ENCODE results near the gene IBA57.
"Not testable (repeated sequence)": the region's sequence is repeated elsewhere in the genome, so short reads cannot be mapped to it uniquely, and the experiment has no call there.

Gene IBA57

GRCh38 chr1:228225740-228226139 lies 60.1 kb downstream of the IBA57 start:
- Histone ChIP-seq H3K9me3 (replicated peaks; ENCODE audit: insufficient read depth, low read length) (no peaks in the 10 kb centered on the region), H3K9me2 (replicated peaks; ENCODE audit: insufficient read depth, low read length) (no peaks in the 10 kb centered on the region), H3K27me3 (replicated peaks; ENCODE audit: insufficient read depth, low read length) (no peaks in the 10 kb centered on the region), H3K27ac (ENCODE audit: low read length) (no peak overlapping the region), H3K4me2 (ENCODE audit: low read depth, low read length) (no peak overlapping the region), H2AFZ (ENCODE audit: low read length) (no peak overlapping the region), H3K79me2 (ENCODE audit: low read length) (no peaks in the 10 kb centered on the region), H3K4me3 (ENCODE audit: low read length) (no peak overlapping the region), H3K9ac (ENCODE audit: low read length) (no peak overlapping the region), H3F3A (ENCODE audit: insufficient read depth, low read length) (no peaks in the 10 kb centered on the region), H3K36me3 (replicated peaks; ENCODE audit: insufficient read depth, low read length) (no peaks in the 10 kb centered on the region), H4K20me1 (ENCODE audit: insufficient read depth, low read length) (no peaks in the 10 kb centered on the region), H3K4me1 (ENCODE audit: low read length) (no peaks in the 10 kb centered on the region)
- TF ChIP-seq EZH2phosphoT487 (IDR thresholded peaks at IDR 0.05; ENCODE audit: low read length) (no peak), EZH2 (optimal IDR thresholded peaks at IDR 0.05; ENCODE audit: low read depth, low read length) (no peak), CTCF (IDR thresholded peaks at IDR 0.05; ENCODE audit: low read length) (no peak)
- DNase-seq, result no peak

GRCh38 chr1:228226141-228226874 lies 60.7 kb downstream of the IBA57 start:
- Histone ChIP-seq H3K27me3 (replicated peaks; ENCODE audit: insufficient read depth, low read length) (no peaks in the 10 kb centered on the region), H2AFZ (ENCODE audit: low read length) (no peak overlapping the region), H3F3A (ENCODE audit: insufficient read depth, low read length) (no peaks in the 10 kb centered on the region), H4K20me1 (ENCODE audit: insufficient read depth, low read length) (no peaks in the 10 kb centered on the region), H3K79me2 (ENCODE audit: low read length) (no peaks in the 10 kb centered on the region), H3K9ac (ENCODE audit: low read length) (no peak overlapping the region), H3K4me2 (ENCODE audit: low read depth, low read length) (no peak overlapping the region), H3K9me2 (replicated peaks; ENCODE audit: insufficient read depth, low read length) (no peaks in the 10 kb centered on the region), H3K27ac (ENCODE audit: low read length) (no peak overlapping the region), H3K9me3 (replicated peaks; ENCODE audit: insufficient read depth, low read length) (no peaks in the 10 kb centered on the region), H3K4me1 (ENCODE audit: low read length) (no peaks in the 10 kb centered on the region), H3K36me3 (replicated peaks; ENCODE audit: insufficient read depth, low read length) (no peaks in the 10 kb centered on the region), H3K4me3 (ENCODE audit: low read length) (no peak overlapping the region)
- TF ChIP-seq EZH2phosphoT487 (IDR thresholded peaks at IDR 0.05; ENCODE audit: low read length) (no peak), EZH2 (optimal IDR thresholded peaks at IDR 0.05; ENCODE audit: low read depth, low read length) (no peak), CTCF (IDR thresholded peaks at IDR 0.05; ENCODE audit: low read length) (no peak)
- DNase-seq, result no peak

GRCh38 chr1:228226956-228227791 lies 61.6 kb downstream of the IBA57 start:
- H3F3A ChIP-seq (ENCODE audit: insufficient read depth, low read length), result no peaks in the 10 kb centered on the region
- DNase-seq, result no peak
- no peaks in the 10 kb centered on the region for H3K36me3 ChIP-seq (replicated peaks; ENCODE audit: insufficient read depth, low read length)
- H3K4me2 ChIP-seq (ENCODE audit: low read depth, low read length), result no peak overlapping the region
- no peaks in the 10 kb centered on the region for H4K20me1 ChIP-seq (ENCODE audit: insufficient read depth, low read length)
- H3K4me3 ChIP-seq (ENCODE audit: low read length), result no peak overlapping the region
- peak overlapping the region; percentile 17; the same call in 1 of the 2 replicates for H2AFZ ChIP-seq (ENCODE audit: low read length)
- no peak overlapping the region for H3K9ac ChIP-seq (ENCODE audit: low read length)
- H3K4me1 ChIP-seq (ENCODE audit: low read length), result no peaks in the 10 kb centered on the region
- H3K27me3 ChIP-seq (replicated peaks; ENCODE audit: insufficient read depth, low read length), result no peaks in the 10 kb centered on the region
- TF ChIP-seq EZH2phosphoT487 (IDR thresholded peaks at IDR 0.05; ENCODE audit: low read length), result no peak
- peak; percentile 44 for TF ChIP-seq CTCF (IDR thresholded peaks at IDR 0.05; ENCODE audit: low read length)
- TF ChIP-seq EZH2 (optimal IDR thresholded peaks at IDR 0.05; ENCODE audit: low read depth, low read length), result no peak
- no peak overlapping the region for H3K27ac ChIP-seq (ENCODE audit: low read length)
- H3K79me2 ChIP-seq (ENCODE audit: low read length), result no peaks in the 10 kb centered on the region
- no peaks in the 10 kb centered on the region for H3K9me2 ChIP-seq (replicated peaks; ENCODE audit: insufficient read depth, low read length)
- no peaks in the 10 kb centered on the region for H3K9me3 ChIP-seq (replicated peaks; ENCODE audit: insufficient read depth, low read length)

- H3K27me3 ChIP-seq (replicated peaks; ENCODE audit: insufficient read depth, low read length); H2AFZ ChIP-seq (ENCODE audit: low read length); H3K27ac ChIP-seq (ENCODE audit: low read length); H4K20me1 ChIP-seq (ENCODE audit: insufficient read depth, low read length); H3K4me2 ChIP-seq (ENCODE audit: low read depth, low read length); H3K4me3 ChIP-seq (ENCODE audit: low read length); H3F3A ChIP-seq (ENCODE audit: insufficient read depth, low read length); H3K9ac ChIP-seq (ENCODE audit: low read length); H3K4me1 ChIP-seq (ENCODE audit: low read length); H3K36me3 ChIP-seq (replicated peaks; ENCODE audit: insufficient read depth, low read length); H3K9me2 ChIP-seq (replicated peaks; ENCODE audit: insufficient read depth, low read length); H3K9me3 ChIP-seq (replicated peaks; ENCODE audit: insufficient read depth, low read length); DNase-seq; H3K79me2 ChIP-seq (ENCODE audit: low read length): not testable (repeated sequence)
Observed at GRCh38 chr1:228228147-228228546, 62.5 kb downstream of the IBA57 start.
